Heart left ventricle (tissue), 13 donors: Measurements from ENCODE around the gene SLC17A2.

Experiments used
- CTCF ChIP-seq, 12 donors: fragments of 200-600 bp; sonication (generic) in 4 of 12; IDR thresholded peaks; one replicate each; pipeline versions ENCODE4 v1.5.0 to v1.8.0; 2018 to 2022; ENCODE audit warnings: antibody characterized with exemption in 12 of 12, mild to moderate bottlenecking in 5 of 12
- POLR2A ChIP-seq, 2 donors: fragments of 450-650 bp; IDR thresholded peaks; one replicate each; pipeline ENCODE4 v1.6.1; 2017; ENCODE audit warnings: antibody characterized with exemption in 2 of 2, mild to moderate bottlenecking in 2 of 2, moderate library complexity in 2 of 2
- donor health status: ischemic (EF 13 %, LVEDD 7.1; RV severe dilation, severe dysfunction).
- donor health status: DM: no; HTN: yes; CAD: no.
- donor health status: DM: no; HTN: no; CAD: no.
- donor health status: ischemic (EF 25% LVEDD 6.9; RV normal size, moderate dysfunction).
- donor health status: ischemic (EF 25% LVEDD 5.7; RV mildly dilated, moderate dysfunction).
- donor health status: ischemic (EF 35%, LVEDD 5.7; RV mildly dilated, moderate dysfunction).
- donor health status: nonischemic (EF 11% LVEDD 7.7; RV severe dilation, severe dysfunction).
- donor health status: DM: yes; HTN: yes; CAD: no.
- donor health status: PGD.
- donor health status: ischemic (EF 29% LVEDD 5.4; RV normal size, mild dysfunction).
- donor health status: nonischemic (EF 23%, LVEDD 6.1; RV moderate dilation, normal function).

GRCh38 chr6:25895771-25896170 lies 34.7 kb downstream of the SLC17A2 start:
- no peak for TF ChIP-seq POLR2A (IDR thresholded peaks at IDR 0.05)
- no peak for TF ChIP-seq CTCF (IDR thresholded peaks at IDR 0.05)
